HUDEP-2 (cell line): ENCODE data around the gene TNFRSF12A.
"Not testable (repeated sequence)": the region's sequence is repeated elsewhere in the genome, so short reads cannot be mapped to it uniquely, and the experiment has no call there.

Experiments used
- DNase-seq, 76 experiments: peaks; one replicate each; lab custom pipeline; 2025; ENCODE audit not compliant: unreplicated experiment in 76 of 76; lab: John Stamatoyannopoulos, UW

Gene TNFRSF12A

GRCh38 chr16:3059723-3060242 lies 39.6 kb downstream of the TNFRSF12A start:
- no peak for DNase-seq

GRCh38 chr16:3060339-3061127 lies 40.4 kb downstream of the TNFRSF12A start:
- no peak for DNase-seq

GRCh38 chr16:3062553-3062952 lies 42.4 kb downstream of the TNFRSF12A start:
- no peak for DNase-seq

- DNase-seq, result no peak
Observed at GRCh38 chr16:3063625-3064386, 43.6 kb downstream of the TNFRSF12A start.

- no peak for DNase-seq
Observed at GRCh38 chr16:3065069-3065741, 45.0 kb downstream of the TNFRSF12A start, which contains the start of gene IL32. IL32 (plus strand) TSS chr16:3065640; CDS start chr16:3065812, 172 bp downstream.

GRCh38 chr16:3065742-3066439 lies 45.7 kb downstream of the TNFRSF12A start:
- no peak for DNase-seq

GRCh38 chr16:3066440-3066748 lies 46.2 kb downstream of the TNFRSF12A start:
- no peak for DNase-seq

GRCh38 chr16:3068487-3068886 lies 48.3 kb downstream of the TNFRSF12A start:
- no peak for DNase-seq

GRCh38 chr16:3069146-3069545 lies 49.0 kb downstream of the TNFRSF12A start:
- not testable (repeated sequence) for DNase-seq

- DNase-seq, result no peak
Observed at GRCh38 chr16:3070608-3071111, 50.5 kb downstream of the TNFRSF12A start.

- no peak for DNase-seq
Observed at GRCh38 chr16:3071655-3072054, 51.5 kb downstream of the TNFRSF12A start.
